SK-N-MC (cell line): ENCODE measurements around the gene HOPX.

ENCODE experiments used
- EZH2 ChIP-seq: fragments of 200-600 bp; sonication (generic); IDR thresholded peaks from one replicate; pipeline ENCODE4 v1.6.1; 2017; ENCODE audit warnings: antibody characterized with exemption
- FOXP2 ChIP-seq: optimal IDR thresholded peaks from 2 replicates; pipeline ENCODE3; 2011; ENCODE audit warnings: mild to moderate bottlenecking, moderate library complexity; ENCODE audit not compliant: insufficient read depth; ENCODE audit errors: extremely low read length, control extremely low read depth
- POLR2AphosphoS5 ChIP-seq: IDR thresholded peaks from 2 replicates; pipeline ENCODE4 v1.6.1; 2012; ENCODE audit warnings: mild to moderate bottlenecking, low read depth, low read length, borderline replicate concordance

DNA sequence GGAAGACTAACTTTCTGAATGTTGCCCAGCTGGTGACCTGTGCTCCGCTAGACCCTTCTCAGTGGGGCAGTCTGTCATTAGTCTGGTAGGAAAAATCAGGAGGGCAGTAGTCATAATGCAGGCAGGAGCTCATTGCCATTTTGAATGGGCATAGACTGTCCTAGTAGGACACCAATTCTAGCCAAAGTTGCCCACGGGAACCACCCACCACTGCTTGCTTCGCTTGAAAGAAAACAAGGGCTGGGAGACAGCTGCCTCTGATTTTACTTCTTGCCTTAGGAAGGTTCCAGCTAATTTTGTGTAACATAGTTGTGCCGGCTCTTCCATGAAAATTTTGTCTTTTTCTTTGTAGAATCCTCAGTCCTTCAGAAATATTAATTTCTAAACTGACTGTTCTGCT, 23.3 kb downstream of the HOPX start:
- TF ChIP-seq EZH2 (no peak), POLR2AphosphoS5 (no peak), FOXP2 (no peak)
